A172 (cell line): ENCODE data around the gene COL13A1. TPM values are rescaled to one million over a fixed set of nuclear protein-coding genes. Genes with fewer than 3 reads are reported as not detected.
A peak's percentile ranks its signal among the peaks of the same experiment; 100 is the strongest.

ENCODE experiments used
- DNase-seq: peaks from one replicate; pipeline ENCODE4 v3.0.0-alpha.2; 2015; ENCODE audit warnings: low spot score
- total RNA-seq: library from RNA; depleted of rRNA; stranded (reverse); fragments of >200 nt; shearing (Covaris generic); gene quantifications from 2 replicates; pipeline ENCODE4 v1.2.3, GENCODE V29; 2014

The COL13A1 gene
- total RNA-seq, 1 experiment from 2014 or later, result 0.86 TPM

DNA sequence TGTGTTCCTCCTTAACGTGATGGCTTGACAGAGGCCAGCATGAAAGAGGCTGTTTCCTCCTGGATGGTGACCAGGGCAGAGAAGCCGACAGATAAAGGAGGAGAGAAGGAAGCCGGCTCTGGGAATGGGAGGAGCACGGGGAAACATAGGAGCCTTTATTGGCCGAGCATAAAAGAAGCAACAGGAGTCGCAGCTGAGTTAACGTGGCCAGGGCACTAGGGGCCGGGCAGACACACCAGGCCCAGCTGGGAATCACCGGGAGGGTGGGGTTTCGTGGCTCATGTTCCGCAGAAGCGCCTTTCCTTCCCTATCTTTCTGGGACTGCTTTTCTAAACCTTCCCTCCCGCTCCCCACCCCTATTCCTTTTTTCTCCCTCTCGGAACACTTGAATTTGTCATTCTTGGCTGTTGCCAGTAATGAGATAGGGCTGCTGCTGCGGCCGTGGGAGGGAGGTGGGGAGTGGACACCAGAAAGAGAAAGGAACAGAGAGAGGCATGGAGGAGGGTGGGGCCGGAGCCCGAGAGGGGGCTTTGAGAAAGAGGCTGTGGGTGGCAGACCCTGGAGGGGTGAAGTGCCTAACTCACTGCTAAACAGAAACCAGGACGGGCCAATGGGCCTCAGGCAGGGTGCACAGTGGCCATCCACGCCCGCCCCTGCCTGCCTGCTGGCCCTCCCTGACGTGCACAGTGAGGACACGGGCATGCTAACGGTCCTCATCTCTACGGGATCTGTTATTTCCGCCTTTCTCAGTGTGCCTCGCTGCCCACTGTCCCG lies 65.2 kb downstream of the COL13A1 start:
- peak; percentile 88 for DNase-seq

DNA sequence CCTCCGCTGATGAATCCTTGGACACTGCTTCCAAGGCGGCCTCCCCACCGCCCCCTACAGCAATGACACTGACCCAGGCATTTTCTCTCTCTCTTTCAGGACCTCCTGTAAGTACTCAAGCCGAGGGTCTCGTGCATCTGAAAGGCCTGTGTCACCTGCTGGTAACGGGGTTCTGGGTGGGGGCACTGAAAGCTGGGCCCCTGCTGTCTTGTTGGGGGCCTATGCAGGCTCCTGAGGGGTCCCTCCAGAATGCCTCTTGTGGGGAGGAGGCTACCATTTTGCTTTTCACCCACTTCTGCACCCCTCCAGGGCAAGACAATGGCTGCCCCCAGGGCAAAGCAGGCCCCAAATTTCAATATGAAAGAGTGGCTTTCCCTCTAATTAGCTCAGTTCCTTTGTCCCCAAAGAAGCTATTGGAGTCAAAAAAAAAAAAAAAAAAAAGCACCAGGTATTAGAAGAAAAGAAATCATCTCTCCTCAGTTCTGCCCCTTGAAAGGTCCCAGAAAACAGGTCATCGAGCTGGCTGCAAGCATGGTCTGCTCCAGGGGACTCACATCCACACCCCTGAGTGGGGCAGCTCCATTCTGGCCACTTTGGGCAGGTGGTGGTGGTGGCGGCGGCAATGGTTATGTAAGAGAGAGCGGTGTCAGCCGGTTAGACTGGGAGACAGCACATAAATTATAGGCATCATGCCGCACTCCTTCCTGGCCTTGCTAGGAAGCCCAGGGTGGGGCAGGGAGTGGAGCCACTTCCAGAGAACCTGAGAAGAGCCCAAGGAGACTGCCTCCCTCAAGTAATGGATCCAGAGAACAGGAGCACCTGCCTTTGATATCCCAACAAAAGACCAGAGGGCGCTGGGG lies 66.2 kb downstream of the COL13A1 start:
- DNase-seq, result peak; percentile 40

DNA sequence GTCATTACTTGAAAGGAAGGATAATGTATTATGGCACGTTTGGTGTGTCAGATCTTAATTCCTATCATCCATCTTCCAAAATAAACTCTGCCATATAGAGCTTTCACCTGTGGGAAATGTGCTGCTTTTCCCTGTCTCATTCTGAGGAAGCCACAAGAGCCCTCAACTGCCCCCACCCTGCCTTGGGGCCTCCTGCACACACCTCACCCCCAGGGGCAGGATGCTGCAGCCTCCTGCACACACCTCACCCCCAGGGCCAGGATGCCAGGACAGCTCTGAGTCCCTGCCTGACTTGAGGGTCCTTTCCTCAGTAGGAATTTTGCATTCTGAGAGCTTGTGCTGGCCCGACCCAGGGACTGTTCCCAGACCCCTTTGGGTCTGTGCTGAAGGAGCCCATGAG lies 67.1 kb downstream of the COL13A1 start:
- no peak for DNase-seq

DNA sequence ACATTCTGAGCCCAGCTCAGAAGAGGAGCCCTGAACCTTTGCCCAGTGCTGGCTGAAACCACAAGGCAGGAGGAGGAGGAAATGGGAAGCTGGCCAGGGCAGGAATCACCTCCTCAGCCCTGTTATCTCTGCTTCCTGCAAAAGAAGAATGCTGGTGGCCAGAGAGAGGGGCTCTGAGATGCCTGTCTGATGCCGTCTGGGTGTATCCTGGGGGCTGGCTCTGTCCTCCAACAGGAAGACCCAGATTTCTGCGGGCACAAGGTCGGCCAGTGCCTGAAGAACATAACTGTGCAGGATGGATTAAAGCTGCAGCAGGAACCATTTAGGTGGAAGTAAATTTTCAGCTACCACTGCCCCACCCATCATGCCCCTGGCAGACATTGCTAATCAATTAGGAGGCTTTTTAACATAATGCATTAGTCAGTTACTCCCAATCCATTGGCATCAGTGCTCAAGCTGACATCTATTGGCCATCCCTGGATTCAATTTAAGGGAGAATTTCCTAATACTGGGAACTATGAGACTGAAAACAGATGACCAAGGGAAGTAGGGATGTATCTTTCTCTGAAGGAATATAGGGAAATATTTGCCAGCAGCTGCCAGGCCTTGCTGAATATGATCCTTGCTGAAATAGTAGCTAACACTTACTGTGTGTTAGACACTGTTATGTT lies 67.7 kb downstream of the COL13A1 start:
- DNase-seq, result peak; percentile 88

DNA sequence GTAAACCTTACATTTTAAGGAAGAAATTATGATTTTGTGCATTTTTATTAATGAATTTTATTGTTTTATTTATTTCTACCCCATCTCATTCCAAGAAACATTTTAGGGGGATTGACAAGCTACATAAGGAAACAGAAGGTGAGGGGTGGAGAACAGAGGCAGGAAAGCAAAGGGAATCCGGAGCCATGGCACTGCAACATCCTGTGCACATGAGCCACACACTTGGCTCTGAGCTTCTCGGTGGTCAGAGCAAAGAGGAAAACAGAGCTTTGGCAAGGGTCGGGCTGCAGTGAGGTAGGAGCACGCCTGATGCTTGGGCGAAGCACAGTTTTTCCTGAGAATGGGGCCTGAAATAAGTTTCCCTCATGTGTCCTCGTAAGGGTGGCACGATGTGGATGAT lies 68.9 kb downstream of the COL13A1 start:
- no peak for DNase-seq

DNA sequence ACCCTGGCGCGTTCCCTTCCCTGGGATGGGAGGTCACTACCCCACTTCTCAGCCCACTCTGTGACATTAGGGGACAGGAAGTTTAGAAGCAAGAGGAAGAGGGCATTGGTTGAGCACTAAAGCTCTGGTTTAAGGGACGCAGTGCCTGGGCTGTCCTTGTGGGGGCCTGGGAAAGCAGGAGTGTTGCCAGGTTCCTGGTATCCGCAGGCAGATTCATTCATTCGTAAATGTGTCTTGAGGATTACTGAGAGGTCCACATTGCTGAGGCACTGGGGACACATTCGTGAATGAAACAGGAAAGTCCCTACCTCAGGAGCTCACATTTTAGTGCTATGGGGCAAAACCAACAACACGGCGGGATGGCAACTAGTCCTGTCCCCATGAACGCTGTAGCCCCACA lies 69.4 kb downstream of the COL13A1 start:
- no peak for DNase-seq

DNA sequence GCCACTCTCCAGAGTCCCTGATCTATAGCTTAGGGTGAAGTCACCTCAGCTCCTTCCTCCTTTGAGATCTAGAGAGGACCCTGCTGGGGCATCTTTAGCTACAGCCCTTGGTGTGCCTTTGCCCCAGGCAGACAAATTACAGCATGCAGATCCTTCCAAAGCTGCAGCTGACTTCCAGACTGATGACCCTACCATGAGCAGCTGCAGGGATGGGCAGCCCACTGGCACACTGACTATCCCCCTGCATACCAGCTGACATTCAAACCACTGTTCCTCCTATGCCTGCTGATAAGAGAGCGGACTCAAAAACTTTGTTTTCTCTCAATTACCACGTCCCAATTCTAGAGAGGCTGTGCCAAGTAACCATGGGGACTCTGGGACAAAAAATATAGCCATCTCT lies 70.6 kb downstream of the COL13A1 start:
- no peak for DNase-seq

DNA sequence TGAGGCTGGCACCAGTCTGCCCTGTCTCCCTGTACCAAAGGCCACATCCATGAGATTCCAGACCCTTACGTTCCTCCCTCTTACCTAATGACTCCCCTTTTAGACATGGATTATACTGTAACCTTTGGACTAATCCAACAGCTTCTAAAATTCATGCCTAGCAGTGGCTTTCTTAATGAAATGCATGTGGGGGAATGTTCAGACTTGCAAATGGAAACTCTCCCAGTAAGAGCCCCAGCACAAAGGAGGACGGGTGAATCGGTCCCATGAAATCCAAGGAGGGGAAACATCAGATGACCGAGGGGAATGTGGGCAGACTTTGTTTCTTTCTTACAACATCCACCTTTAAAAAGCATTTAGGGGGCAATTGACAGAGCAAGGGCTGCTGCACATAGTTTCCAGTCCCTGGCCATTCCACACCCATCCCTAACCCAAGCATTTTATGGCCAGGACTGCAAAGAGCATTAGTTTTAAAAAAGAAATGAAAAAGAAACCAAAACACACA lies 71.5 kb downstream of the COL13A1 start:
- no peak for DNase-seq

DNA sequence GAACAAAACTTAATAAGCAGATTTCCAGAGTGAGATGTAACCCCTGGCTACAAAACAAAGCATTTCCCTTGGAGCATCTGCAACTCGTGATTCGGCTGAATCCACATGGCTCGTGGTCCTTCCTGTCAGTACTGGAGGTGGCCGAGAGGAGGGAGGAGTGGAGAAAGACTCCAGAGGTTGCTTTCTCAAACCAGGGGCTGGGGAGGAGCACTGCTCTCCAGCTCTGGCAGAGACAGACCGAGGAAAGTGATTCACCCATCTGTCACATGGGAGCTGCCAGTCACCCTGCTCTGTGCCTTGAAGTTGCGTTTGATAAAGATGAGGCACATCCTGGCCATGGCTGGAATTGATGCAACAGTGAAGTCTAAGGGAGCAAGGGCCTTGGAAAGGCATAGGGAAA lies 72.7 kb downstream of the COL13A1 start:
- DNase-seq, result peak; percentile 89

DNA sequence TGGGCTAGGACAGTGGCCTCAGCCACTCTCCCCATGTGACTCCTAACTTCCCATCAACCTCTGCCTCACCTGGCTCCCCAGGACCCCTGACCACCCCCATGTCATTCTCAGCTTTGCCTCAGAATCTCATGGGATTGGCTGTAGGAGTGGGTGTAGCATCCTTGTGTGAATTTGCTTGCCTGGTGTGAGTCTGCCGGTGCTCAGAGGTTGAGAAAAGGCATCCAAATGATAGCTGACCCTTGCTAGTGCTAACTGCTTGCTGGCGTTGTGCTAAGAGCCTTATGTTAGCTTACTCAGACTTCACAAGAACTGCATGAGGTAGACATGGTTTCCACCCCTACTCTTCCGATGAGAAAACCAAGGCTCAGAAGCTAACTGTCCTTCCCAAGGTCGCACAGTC lies 74.2 kb downstream of the COL13A1 start:
- no peak for DNase-seq

DNA sequence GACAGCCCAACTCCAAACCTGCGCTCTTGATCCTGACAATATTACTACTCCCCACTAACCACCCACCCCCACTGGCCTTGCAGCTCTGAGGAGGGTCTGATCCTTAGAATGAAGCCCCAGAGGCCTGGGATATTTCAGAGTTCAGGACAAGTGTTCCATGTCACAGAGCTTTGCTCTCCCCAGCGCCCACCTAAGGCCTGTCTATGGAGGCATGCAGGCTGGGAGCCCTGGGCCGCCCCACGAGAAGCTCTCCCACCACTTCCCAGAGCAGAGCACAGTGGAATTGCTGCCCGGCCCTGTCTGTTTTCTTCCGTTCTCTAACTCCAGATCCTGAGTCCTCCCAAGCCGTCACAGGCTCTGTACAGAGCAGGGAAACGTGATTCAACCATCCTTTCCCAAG lies 74.6 kb downstream of the COL13A1 start:
- DNase-seq, result no peak

DNA sequence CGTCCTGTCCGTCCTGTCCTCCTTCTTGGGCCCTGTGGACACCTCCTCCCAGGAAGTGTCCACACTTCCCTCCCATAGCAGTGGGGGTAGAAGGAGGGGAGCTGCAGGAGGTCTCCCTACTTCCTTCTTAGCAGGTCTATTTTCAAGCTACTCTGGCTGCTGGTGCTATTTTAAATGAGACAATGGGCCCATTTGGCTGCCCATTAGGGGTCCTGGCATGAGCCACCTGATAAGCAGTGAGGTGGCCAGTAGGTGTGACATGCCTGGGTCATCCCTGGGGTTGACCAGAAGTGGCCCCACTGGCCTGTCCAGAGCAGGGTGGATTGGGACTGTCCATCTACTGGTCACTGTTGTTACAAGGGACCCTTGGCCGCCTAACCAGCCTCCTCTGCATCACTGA lies 75.2 kb downstream of the COL13A1 start:
- DNase-seq, result no peak

DNA sequence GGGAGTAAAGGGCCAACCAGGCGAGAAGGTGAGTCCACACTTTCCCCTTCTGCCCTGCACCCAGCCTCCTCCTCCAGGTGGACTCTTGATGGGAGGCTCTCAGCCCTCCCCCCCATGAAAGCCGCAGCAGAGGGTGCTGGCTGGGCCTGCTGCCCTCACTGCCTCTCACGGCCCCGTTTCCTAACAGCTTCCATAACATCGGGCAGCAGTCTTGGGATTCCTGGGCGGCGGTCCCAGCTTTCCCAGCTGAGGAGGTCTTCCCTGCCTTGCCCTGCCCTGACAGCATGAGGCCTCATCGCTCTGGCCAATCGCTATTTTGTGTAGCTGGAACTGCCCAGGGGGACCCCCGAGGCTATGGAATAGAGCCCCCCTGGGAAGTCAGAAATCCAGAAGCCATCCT lies 76.3 kb downstream of the COL13A1 start:
- DNase-seq, result no peak

DNA sequence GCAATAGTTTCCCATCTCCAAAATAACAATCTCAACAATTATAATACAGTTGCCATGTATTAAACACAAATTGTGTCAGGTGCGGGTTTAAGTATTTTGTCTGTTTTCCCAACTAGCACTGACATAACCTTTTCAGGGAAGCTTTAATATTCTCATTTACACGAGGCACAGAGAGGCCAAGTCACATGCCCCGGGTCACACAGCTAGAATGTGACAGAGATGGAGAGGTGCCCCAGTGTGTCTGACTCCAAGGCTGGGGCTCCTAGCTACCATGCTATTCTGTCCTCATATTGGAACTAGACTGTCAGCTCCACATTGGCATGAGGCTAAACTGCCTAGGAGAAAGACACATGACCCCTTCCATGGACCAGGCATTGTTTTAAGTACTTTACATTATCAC lies 77.2 kb downstream of the COL13A1 start:
- DNase-seq, result no peak

DNA sequence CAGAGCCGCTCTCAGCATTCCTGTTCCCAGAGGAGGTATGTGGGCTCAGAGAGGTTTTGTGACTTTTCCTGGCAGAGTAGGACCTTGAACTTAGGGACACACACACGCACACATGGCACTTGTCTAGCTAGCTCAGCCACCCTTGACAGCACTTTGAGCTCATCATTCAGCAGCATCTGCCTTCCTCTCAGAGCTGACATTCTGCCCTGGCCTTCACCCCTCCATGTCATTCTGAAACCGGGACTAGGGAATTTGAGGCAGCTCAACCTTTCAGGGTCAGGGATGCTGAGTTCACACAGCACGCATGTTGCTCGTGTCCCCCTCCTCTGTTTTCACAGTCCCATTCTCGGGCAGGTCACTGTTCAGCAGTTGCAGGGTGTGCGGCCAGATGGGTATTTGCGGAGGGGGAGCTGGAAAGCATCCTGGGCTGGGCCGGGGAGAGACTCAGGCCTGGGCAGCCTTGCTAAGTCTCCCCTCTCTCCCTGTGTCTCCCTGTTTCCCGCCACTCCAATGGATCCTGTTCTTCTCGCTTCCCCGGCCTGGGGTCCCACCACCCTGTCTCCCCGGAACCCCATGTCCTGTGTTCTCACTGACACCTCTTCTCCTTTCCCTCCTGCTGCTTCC lies 78.0 kb downstream of the COL13A1 start:
- DNase-seq, result no peak

DNA sequence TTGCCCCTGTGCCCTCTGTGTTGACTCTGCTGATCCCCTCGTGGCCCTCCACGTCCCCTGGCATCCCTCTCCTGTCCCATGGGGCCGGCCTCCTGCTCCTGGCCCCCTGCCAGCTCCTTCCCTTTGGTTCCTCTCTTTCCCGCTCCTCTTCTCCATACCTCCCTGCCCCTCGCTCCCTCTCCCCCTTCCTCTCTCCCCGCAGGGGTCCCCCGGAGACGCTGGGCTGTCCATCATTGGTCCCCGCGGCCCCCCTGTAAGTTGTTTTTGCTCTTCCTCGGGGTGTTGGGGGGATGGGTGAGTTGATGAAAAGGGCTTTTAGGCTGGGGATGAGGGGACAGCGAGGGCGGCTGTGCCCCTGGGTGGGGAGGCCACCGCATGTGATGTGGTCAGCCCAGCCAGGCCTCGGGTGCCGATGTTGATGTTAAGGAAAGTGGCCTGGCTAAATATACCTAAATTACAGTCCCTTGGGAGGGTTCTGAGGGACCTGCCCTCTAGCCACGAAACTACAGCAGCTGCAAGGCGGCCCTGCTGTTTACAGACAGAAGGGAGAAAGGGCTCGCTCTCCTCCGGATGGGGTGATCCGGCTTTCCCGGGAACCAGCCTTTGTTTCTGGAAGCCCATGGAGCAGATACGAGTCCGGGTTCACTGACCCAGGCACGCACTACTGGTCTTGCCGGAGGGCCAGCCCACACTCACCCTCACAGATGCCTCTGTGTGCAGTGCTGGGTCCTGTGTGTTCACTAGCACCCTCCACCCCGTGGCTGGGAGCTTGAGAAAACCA lies 78.8 kb downstream of the COL13A1 start:
- no peak for DNase-seq

DNA sequence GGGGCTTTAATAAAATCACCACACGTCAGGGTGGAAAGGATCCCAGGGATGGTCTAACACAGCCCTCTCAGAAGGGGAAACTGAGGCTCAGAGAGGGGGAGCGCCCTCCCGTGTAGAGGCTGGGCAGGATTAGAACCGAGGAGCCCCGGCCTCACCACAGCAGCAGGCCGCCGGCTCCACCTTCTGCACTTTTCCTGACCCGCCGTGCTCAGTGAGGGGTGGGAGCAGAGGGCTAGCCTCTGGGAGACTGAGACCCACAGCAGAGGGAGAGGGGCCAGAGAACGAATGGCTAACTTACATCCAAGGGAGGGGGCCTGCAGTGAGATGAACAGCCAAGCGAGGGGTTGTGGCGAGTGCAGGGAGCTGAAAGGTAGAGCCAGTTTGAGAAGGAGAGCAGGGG lies 79.5 kb downstream of the COL13A1 start:
- DNase-seq, result no peak

DNA sequence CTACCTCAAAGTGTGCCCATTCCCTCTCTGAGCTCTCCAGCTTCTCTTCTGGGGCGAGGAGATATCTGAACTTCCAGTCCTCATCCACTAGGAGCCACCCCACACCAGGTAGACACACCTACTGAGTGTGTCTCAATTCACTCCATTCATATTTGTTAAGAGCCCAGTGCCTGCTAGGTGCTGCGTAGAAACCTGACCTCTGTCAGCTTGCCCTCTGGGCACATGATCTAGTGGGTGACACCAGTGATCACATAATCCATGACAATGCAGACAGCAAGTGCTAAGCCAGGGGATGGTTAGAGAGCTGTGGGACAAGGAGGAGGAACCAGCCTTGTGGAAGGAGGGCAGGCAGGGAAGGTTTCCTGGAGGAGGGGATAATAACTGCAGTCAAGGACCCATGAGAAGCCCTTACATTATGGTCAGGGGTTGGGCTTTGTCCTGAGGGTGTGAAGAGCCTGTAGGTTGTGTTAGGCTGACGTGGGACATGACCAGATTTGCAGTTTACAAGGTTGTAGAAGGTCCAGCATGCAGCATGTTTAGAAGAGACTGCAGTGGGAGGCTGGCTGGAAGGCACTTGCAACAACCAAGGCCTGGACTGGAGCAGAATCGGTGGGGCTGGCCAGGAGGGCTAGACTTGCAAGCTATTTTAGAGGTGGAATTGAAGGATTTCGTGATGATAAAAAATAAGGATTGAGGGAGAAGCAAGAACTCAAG lies 81.8 kb downstream of the COL13A1 start:
- DNase-seq, result no peak

DNA sequence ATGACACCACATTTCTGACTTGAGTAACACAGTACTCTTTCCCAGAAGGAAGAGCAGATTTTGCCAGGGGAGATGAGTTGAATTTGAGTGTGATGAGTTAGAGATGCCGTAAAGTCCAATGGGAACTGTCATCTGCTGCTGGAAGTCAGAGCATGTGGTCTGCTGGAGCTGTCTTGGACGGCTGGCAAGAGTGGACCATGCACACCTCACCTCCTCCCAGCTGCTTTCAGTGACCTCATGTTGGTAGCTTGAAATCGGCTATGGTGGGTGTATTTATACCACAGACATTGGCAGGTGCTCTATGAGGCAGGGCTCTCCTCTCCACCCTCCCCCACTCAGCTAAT lies 82.3 kb downstream of the COL13A1 start:
- DNase-seq, result no peak

DNA sequence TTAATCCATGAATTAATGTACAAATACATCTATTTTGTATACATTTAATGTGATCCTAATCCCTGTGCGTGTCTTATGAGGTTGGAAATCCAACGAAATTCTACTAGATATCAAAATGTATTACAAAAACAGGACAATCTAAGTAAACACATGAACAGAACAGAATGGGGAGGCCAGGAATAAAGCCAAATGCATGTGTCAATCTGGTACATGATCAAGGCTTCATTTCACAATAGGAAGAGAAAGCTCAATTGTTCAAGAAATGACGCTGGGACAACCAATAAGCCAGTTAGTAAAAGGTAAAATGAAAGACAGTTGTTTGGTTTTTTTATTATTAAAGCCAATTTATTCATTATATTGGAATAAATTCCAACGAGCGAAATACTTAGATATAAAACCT lies 83.0 kb downstream of the COL13A1 start:
- DNase-seq, result no peak
